Measurements from ENCODE around the gene MMP27. TPM values are rescaled to one million over a fixed set of nuclear protein-coding genes. Genes with fewer than 3 reads are reported as not detected.

Gene MMP27
- total RNA-seq, 2 experiments from 2014 or later, result not detected

- ATAC-seq, result no peak
- no peak within 1 kb of the TSS for H3K4me3 Mint-ChIP-seq
- H3K4me1 Mint-ChIP-seq, result no peaks in the 10 kb centered on the region
- ChIA-PET CTCF (interaction anchor here (0.7 kb wide), 1 partner anchor 463 kb away, joined by 3 read pairs; no protein-coding TSS in a partner anchor), POLR2A (no interaction called here)
- intact Hi-C loops (cut with DNase I, micrococcal nuclease), result no loop called here
- no peaks in the 10 kb centered on the region for H3K9me3 Mint-ChIP-seq (ENCODE audit: low read depth)
- no peaks in the 10 kb centered on the region for H3K36me3 Mint-ChIP-seq (ENCODE audit: low read depth)
- no peak for DNase-seq
- no peak within 1 kb of the TSS for H3K27ac Mint-ChIP-seq
- H3K27me3 Mint-ChIP-seq, result peaks cover 7% of the 10 kb centered on the region
These were observed 19.4 kb upstream of the MMP27 start, which contains the start of gene MMP8 for GRCh38 chr11:102724904-102725500. MMP8 (minus strand) TSS chr11:102724954; CDS start chr11:102724855, 99 bp downstream.

DNA sequence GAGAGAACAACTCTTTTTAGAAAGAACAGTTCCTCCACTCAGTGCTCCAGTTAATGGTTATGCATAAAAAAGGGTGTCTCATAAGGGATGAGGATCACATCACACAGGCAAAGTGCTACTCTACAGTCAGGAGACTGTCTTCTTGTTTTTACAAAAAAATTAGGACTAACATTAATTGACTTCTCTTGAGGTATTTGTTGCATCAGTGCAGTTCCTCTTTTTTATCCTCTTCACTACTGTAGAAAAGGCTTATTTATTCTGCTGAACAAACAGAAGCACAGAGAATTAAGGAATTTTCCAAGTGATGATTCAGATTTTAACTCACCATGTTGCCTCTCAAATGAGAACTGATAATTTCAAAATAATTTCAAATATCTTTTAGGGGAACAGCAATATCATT is 17.3 kb upstream of the MMP27 start:
- ChIA-PET CTCF (no interaction called here), POLR2A (no interaction called here)
- intact Hi-C loops (cut with DNase I, micrococcal nuclease), result no loop called here
- Mint-ChIP-seq H3K27me3 (peaks cover 10% of the 10 kb centered on the region), H3K36me3 (ENCODE audit: low read depth) (no peaks in the 10 kb centered on the region), H3K4me1 (no peaks in the 10 kb centered on the region), H3K4me3 (no peak overlapping the region), H3K9me3 (ENCODE audit: low read depth) (no peaks in the 10 kb centered on the region), H3K27ac (no peak overlapping the region)
- DNase-seq (no peak), ATAC-seq (no peak)

DNA sequence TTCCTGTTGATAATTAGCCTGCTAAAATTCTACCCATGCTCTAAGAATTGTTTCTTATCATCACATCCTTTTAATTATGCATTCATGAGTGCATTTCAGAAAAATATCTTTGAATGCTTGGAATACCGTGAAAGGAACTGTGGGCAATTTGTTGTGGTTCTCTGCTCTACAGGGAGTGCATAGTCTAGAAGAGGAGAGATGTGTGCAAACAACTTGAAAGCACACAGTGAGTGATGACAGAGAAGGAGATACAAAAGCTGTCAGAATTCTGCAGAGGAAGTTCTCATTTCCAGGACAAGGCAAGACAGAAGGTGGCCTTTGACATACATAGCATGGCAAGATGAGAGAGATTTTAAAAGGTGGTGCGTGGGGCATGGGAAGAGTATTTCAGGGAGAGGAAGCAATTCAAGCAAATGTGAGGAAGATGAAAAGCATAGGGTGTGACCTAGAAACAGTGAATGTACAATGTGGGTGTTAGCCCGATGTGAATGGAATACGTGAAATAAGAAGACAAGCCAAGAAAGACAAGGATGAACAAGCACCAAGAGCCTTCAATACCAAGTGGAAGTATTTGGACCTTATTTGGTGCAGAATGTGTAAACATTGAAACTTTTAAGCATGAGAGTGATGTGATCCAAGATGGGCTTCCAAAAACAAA is 14.2 kb upstream of the MMP27 start:
- POLR2A ChIA-PET, result no interaction called here
- ATAC-seq (no peak), DNase-seq (no peak)
- Mint-ChIP-seq H3K4me1 (no peaks in the 10 kb centered on the region), H3K36me3 (ENCODE audit: low read depth) (no peaks in the 10 kb centered on the region), H3K27ac (no peak overlapping the region), H3K9me3 (ENCODE audit: low read depth) (no peaks in the 10 kb centered on the region), H3K4me3 (no peak overlapping the region), H3K27me3 (peaks cover 10% of the 10 kb centered on the region)
- intact Hi-C loops (cut with DNase I, micrococcal nuclease), result no loop called here
- CTCF ChIA-PET, result no interaction called here

GRCh38 chr11:102717280-102717679 is 11.7 kb upstream of the MMP27 start:
- no peaks in the 10 kb centered on the region for H3K36me3 Mint-ChIP-seq (ENCODE audit: low read depth)

GRCh38 chr11:102716527-102716926 is 11.0 kb upstream of the MMP27 start:
- CTCF ChIA-PET, result no interaction called here

More at GRCh38 chr11:102717280-102717679, 11.7 kb upstream of the MMP27 start:
- no peak overlapping the region for H3K4me3 Mint-ChIP-seq
- DNase-seq (no peak), ATAC-seq (no peak)
- no peaks in the 10 kb centered on the region for H3K4me1 Mint-ChIP-seq
- intact Hi-C loops (cut with DNase I, micrococcal nuclease), result no loop called here
- ChIA-PET CTCF (no interaction called here), POLR2A (no interaction called here)
- H3K9me3 Mint-ChIP-seq (ENCODE audit: low read depth), result no peaks in the 10 kb centered on the region
- H3K27me3 Mint-ChIP-seq, result peaks cover 12% of the 10 kb centered on the region
- H3K27ac Mint-ChIP-seq, result no peak overlapping the region

DNA sequence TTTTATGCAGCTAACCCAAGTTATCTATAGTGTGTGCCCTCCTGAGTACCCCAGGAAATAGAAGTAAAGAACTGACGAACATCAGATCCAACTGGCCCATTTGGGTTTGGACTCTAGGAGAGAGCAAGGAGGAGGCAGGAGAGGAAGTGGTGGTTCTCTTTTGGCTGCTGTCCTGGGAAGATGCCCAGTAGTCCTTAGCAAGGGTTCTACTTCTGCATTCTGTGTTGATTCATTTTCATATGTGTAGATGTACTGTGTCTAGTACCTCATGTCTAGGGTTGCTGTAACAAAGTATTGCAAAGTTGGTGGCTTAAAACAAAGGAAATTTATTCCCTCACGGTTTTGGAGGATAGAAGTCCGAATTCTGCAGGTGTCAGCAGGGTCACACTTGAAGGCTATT is 6.6 kb upstream of the MMP27 start:
- no peak for DNase-seq
- intact Hi-C loops (cut with DNase I, micrococcal nuclease), result no loop called here
- CTCF ChIA-PET, result no interaction called here
- H3K36me3 Mint-ChIP-seq (ENCODE audit: low read depth), result no peaks in the 10 kb centered on the region
- no peaks in the 10 kb centered on the region for H3K9me3 Mint-ChIP-seq (ENCODE audit: low read depth)
- H3K4me1 Mint-ChIP-seq, result no peaks in the 10 kb centered on the region
- peaks cover 8% of the 10 kb centered on the region for H3K27me3 Mint-ChIP-seq
- H3K4me3 Mint-ChIP-seq, result no peak overlapping the region
- H3K27ac Mint-ChIP-seq, result no peak overlapping the region
- POLR2A ChIA-PET, result no interaction called here
- no peak for ATAC-seq

More at GRCh38 chr11:102716527-102716926, 11.0 kb upstream of the MMP27 start:
- H3K27me3 Mint-ChIP-seq, result peaks cover 10% of the 10 kb centered on the region
- POLR2A ChIA-PET, result no interaction called here
- H3K36me3 Mint-ChIP-seq (ENCODE audit: low read depth), result no peaks in the 10 kb centered on the region
- no peak overlapping the region for H3K27ac Mint-ChIP-seq
- H3K4me1 Mint-ChIP-seq, result no peaks in the 10 kb centered on the region
- no peak for ATAC-seq
- intact Hi-C loops (cut with DNase I, micrococcal nuclease), result no loop called here
- DNase-seq, result no peak
- H3K4me3 Mint-ChIP-seq, result no peak overlapping the region
- H3K9me3 Mint-ChIP-seq (ENCODE audit: low read depth), result no peaks in the 10 kb centered on the region

DNA sequence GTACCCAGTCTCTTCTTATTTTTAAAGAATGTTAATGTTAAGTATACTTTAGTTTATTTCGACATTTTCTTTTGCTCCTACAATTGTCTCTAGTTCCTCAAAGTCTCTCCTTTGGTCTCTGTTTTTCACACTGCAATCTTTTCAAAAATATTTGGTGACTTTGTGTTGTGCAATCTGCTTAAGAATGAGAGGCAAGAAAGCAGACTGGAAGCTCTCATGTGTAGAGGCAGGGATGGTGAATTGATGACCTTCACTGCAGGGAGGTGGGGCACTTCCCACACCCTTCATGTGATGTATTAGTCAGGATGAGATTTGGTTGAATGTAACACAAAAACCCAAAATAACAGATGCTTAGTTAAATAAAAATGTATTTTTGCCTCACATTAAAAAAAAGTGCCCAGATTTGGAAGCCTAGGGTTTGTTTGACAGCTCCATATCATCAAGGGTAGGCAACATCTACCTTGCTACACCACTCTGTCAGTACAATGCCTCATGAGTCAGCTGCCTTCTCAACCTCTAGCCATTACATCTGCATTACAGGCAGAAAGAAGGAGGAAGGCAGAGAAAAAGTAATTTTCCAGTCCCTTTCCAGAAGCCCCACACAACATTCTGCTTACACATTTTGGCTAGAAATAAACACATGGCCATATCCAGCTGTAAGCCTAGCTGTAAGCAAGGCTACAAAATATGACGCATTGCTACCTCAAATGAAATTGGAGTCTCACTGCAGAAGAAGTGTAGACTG is 3.8 kb upstream of the MMP27 start:
- H3K9me3 Mint-ChIP-seq (ENCODE audit: low read depth), result no peaks in the 10 kb centered on the region
- no peaks in the 10 kb centered on the region for H3K4me1 Mint-ChIP-seq
- intact Hi-C loops (cut with DNase I, micrococcal nuclease), result no loop called here
- ChIA-PET CTCF (no interaction called here), POLR2A (no interaction called here)
- DNase-seq (no peak), ATAC-seq (no peak)
- H3K36me3 Mint-ChIP-seq (ENCODE audit: low read depth), result no peaks in the 10 kb centered on the region
- H3K27me3 Mint-ChIP-seq, result peaks cover 8% of the 10 kb centered on the region
- no peak overlapping the region for H3K27ac Mint-ChIP-seq
- no peak overlapping the region for H3K4me3 Mint-ChIP-seq

GRCh38 chr11:102708654-102709053 is 3.1 kb upstream of the MMP27 start:
- ATAC-seq (no peak), DNase-seq (no peak)
- Mint-ChIP-seq H3K27ac (no peak overlapping the region), H3K36me3 (ENCODE audit: low read depth) (no peaks in the 10 kb centered on the region), H3K4me1 (no peaks in the 10 kb centered on the region), H3K9me3 (ENCODE audit: low read depth) (no peaks in the 10 kb centered on the region), H3K27me3 (peaks cover 11% of the 10 kb centered on the region), H3K4me3 (no peak overlapping the region)
- intact Hi-C loops (cut with DNase I, micrococcal nuclease), result no loop called here
- POLR2A ChIA-PET, result no interaction called here
- CTCF ChIA-PET, result no interaction called here

- DNase-seq (no peak), ATAC-seq (no peak)
- ChIA-PET POLR2A (no interaction called here), CTCF (interaction anchor here (0.6 kb wide), 1 partner anchor 161 kb away, joined by 3 read pairs; no protein-coding TSS in a partner anchor)
- Mint-ChIP-seq H3K4me1 (no peaks in the 10 kb centered on the region), H3K27me3 (peaks cover 9% of the 10 kb centered on the region), H3K9me3 (ENCODE audit: low read depth) (no peaks in the 10 kb centered on the region), H3K4me3 (no peak overlapping the region), H3K27ac (no peak overlapping the region), H3K36me3 (ENCODE audit: low read depth) (no peaks in the 10 kb centered on the region)
- intact Hi-C loops (cut with DNase I, micrococcal nuclease), result no loop called here
These were observed 728 bp downstream of the MMP27 start for GRCh38 chr11:102704841-102705240.

DNA sequence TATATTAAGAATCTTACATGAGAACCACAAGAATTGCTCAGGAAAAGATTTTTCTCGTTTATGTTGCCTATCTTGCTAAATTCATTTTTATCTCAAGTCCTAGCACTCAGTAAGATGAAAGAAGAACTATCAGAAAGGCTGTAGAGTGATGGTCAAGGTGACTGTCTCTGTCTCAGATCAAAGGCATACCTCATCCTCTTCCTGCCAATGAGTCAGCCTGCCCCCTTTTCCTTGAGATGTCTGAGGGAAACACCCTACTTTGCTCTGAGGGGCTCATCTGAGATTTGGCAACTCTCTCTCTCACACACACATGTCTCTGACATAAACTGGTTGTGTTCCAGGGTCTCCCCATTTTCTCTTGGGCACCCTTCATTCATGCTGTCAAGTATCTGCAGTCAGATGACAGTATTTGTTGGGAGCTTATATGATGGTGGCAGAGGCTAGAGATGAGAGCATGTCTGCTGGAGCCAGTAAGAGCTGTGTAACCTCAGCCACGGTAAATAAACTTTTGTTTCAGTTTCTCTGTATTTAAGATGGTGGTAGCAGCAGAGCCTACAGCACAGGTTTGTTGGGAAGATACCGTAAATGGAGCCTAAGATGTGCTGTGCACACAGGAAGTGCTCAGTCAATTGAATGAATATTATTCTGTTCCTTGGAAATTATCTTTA is 1.6 kb downstream of the MMP27 start:
- no peaks in the 10 kb centered on the region for H3K9me3 Mint-ChIP-seq (ENCODE audit: low read depth)
- ChIA-PET CTCF (no interaction called here), POLR2A (no interaction called here)
- H3K27me3 Mint-ChIP-seq, result peaks cover 10% of the 10 kb centered on the region
- ATAC-seq (no peak), DNase-seq (no peak)
- H3K36me3 Mint-ChIP-seq (ENCODE audit: low read depth), result no peaks in the 10 kb centered on the region
- no peaks in the 10 kb centered on the region for H3K4me1 Mint-ChIP-seq
- H3K27ac Mint-ChIP-seq, result no peak overlapping the region
- intact Hi-C loops (cut with DNase I, micrococcal nuclease), result no loop called here
- H3K4me3 Mint-ChIP-seq, result no peak overlapping the region

DNA sequence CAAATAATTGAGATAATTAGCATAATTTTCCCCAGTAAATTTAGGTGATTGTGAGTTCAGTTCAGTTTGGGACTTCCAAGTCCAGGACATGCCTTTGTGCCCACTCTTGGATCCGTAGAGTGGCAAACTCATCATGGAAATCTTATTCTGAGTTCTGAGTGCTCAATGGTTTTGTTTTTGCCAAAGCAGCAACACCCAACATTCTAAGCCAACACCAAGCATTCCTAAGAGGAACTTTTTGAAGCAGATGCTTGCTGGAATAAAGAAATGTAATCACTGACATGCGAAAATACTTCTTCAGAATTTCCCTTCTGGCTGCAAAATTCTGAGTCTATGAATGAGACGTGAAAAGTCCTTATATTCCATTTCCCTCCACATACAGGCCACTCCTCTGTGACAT is 10.4 kb downstream of the MMP27 start:
- no peaks in the 10 kb centered on the region for H3K9me3 Mint-ChIP-seq (ENCODE audit: low read depth)
- CTCF ChIA-PET, result no interaction called here

More for the DNA sequence above, 10.4 kb downstream of the MMP27 start:
- H3K27me3 Mint-ChIP-seq, result peaks cover 11% of the 10 kb centered on the region
- H3K36me3 Mint-ChIP-seq (ENCODE audit: low read depth), result no peaks in the 10 kb centered on the region
- no peak for DNase-seq
- no peak overlapping the region for H3K4me3 Mint-ChIP-seq
- intact Hi-C loops (cut with DNase I, micrococcal nuclease), result no loop called here
- H3K27ac Mint-ChIP-seq, result no peak overlapping the region
- H3K4me1 Mint-ChIP-seq, result no peaks in the 10 kb centered on the region
- POLR2A ChIA-PET, result no interaction called here
- no peak for ATAC-seq
